H9 (cell line): ENCODE measurements around the gene GRB10. TPM values are rescaled to one million over a fixed set of nuclear protein-coding genes. Genes with fewer than 3 reads are reported as not detected.

ENCODE experiments used
- DNase-seq: peaks from one replicate; pipeline ENCODE4 v3.0.0-alpha.2; 2017
- H2AFZ ChIP-seq: one replicate; pipeline ENCODE4 v1.6.1; 2013; ENCODE audit warnings: mild to moderate bottlenecking, low read length, control low read depth, moderate library complexity
- H2AK5ac ChIP-seq: 2 replicates; pipeline ENCODE4 v1.6.1; 2013; ENCODE audit warnings: low read length, control low read depth, mixed read lengths; ENCODE audit not compliant: insufficient read length
- H2BK120ac ChIP-seq: one replicate; pipeline ENCODE4 v1.6.1; 2013; ENCODE audit warnings: low read depth, mild to moderate bottlenecking, low read length, control low read depth, inconsistent platforms; ENCODE audit not compliant: poor library complexity, severe bottlenecking
- H2BK12ac ChIP-seq: 2 replicates; pipeline ENCODE4 v1.6.1; 2013; ENCODE audit warnings: low read length, control low read depth, mixed read lengths, low read depth; ENCODE audit not compliant: insufficient read length
- H2BK15ac ChIP-seq: 2 replicates; pipeline ENCODE4 v1.6.1; 2013; ENCODE audit warnings: low read depth, low read length, control low read depth
- H2BK20ac ChIP-seq: one replicate; pipeline ENCODE4 v1.6.1; 2013; ENCODE audit warnings: low read depth, mild to moderate bottlenecking, low read length, control low read depth, inconsistent platforms; ENCODE audit not compliant: poor library complexity, severe bottlenecking
- H2BK5ac ChIP-seq: 2 replicates; pipeline ENCODE4 v1.6.1; 2013; ENCODE audit warnings: low read length, control low read depth, mixed read lengths; ENCODE audit not compliant: insufficient read length
- H3K14ac ChIP-seq: 2 replicates; pipeline ENCODE4 v1.6.1; 2013; ENCODE audit warnings: low read length, control low read depth; ENCODE audit not compliant: insufficient read depth
- H3K18ac ChIP-seq: 2 replicates; pipeline ENCODE4 v1.6.1; 2013; ENCODE audit warnings: low read depth, mild to moderate bottlenecking, mixed read lengths, low read length, control low read depth; ENCODE audit not compliant: insufficient read length
- H3K23ac ChIP-seq: 2 replicates; pipeline ENCODE4 v1.6.1; 2013; ENCODE audit warnings: low read length, control low read depth, mixed read lengths, low read depth; ENCODE audit not compliant: insufficient read length
- H3K23me2 ChIP-seq: 2 replicates; pipeline ENCODE4 v1.6.1; 2013; ENCODE audit warnings: low read depth, mild to moderate bottlenecking, mixed read lengths, low read length, control low read depth; ENCODE audit not compliant: insufficient read length, poor library complexity, severe bottlenecking
- H3K27ac ChIP-seq: 2 replicates; pipeline ENCODE4 v1.5.1; 2013; ENCODE audit warnings: low read length, control low read depth, mixed read lengths, low read depth; ENCODE audit not compliant: insufficient read length
- H3K27me3 ChIP-seq: 2 replicates; pipeline ENCODE4 v1.6.1; 2013; ENCODE audit warnings: low read length, control low read depth, inconsistent platforms; ENCODE audit not compliant: insufficient read depth
- H3K4ac ChIP-seq: 2 replicates; pipeline ENCODE4 v1.6.1; 2013; ENCODE audit warnings: low read depth, mild to moderate bottlenecking, control low read depth, inconsistent platforms, low read length, moderate library complexity
- H3K4me1 ChIP-seq: 2 replicates; pipeline ENCODE4 v1.6.1; 2013; ENCODE audit warnings: low read length, control low read depth, inconsistent platforms; ENCODE audit not compliant: insufficient read depth
- H3K4me2 ChIP-seq: 2 replicates; pipeline ENCODE4 v1.6.1; 2013; ENCODE audit warnings: low read length, control low read depth, mixed read lengths; ENCODE audit not compliant: insufficient read length, insufficient read depth
- H3K56ac ChIP-seq: 2 replicates; pipeline ENCODE4 v1.6.1; 2013; ENCODE audit warnings: low read depth, mild to moderate bottlenecking, mixed read lengths, low read length, control low read depth; ENCODE audit not compliant: insufficient read length
- H3K79me1 ChIP-seq: 2 replicates; pipeline ENCODE4 v1.6.1; 2013; ENCODE audit warnings: low read depth, mild to moderate bottlenecking, moderate library complexity, low read length, control low read depth, inconsistent platforms; ENCODE audit not compliant: insufficient read depth, poor library complexity, severe bottlenecking
- H3K79me2 ChIP-seq: 2 replicates; pipeline ENCODE4 v1.6.1; 2013; ENCODE audit warnings: low read length, control low read depth, inconsistent platforms; ENCODE audit not compliant: insufficient read depth
- H3K9ac ChIP-seq: 2 replicates; pipeline ENCODE4 v1.6.1; 2013; ENCODE audit warnings: low read length, control low read depth, mixed read lengths; ENCODE audit not compliant: insufficient read length; ENCODE audit errors: extremely low read depth
- H3K9me3 ChIP-seq: one replicate; pipeline ENCODE4 v1.6.1; 2013; ENCODE audit warnings: low read depth, low read length, inconsistent platforms; ENCODE audit not compliant: control insufficient read depth
- H3T11ph ChIP-seq: one replicate; pipeline ENCODE4 v1.6.1; 2013; ENCODE audit warnings: mild to moderate bottlenecking, low read length, control low read depth, inconsistent platforms
- H4K20me1 ChIP-seq: one replicate; pipeline ENCODE4 v1.6.1; 2013; ENCODE audit not compliant: control insufficient read depth, insufficient read length, insufficient read depth
- H4K5ac ChIP-seq: 2 replicates; pipeline ENCODE4 v1.6.1; 2013; ENCODE audit warnings: low read depth, mild to moderate bottlenecking, mixed read lengths, low read length, control low read depth; ENCODE audit not compliant: insufficient read length
- H4K8ac ChIP-seq: replicated peaks from 2 replicates; pipeline ENCODE4 v1.6.1; 2013; ENCODE audit warnings: low read length, control low read depth, mixed read lengths, low read depth; ENCODE audit not compliant: insufficient read length
- H4K91ac ChIP-seq: 2 replicates; pipeline ENCODE4 v1.6.1; 2013; ENCODE audit warnings: low read depth, mild to moderate bottlenecking, moderate library complexity, mixed read lengths, low read length, control low read depth; ENCODE audit not compliant: insufficient read length
- H3K27ac Mint-ChIP-seq, 3 experiments: 2 replicates in 2 of 3; 3 replicates in 1 of 3; pipeline ENCODE4 v1.8.0; 2020 to 2021; ENCODE audit warnings: mixed read lengths in 3 of 3, mild to moderate bottlenecking in 1 of 3, moderate library complexity in 1 of 3
- H3K27me3 Mint-ChIP-seq: 2 replicates; pipeline ENCODE4 v1.8.0; 2021; ENCODE audit warnings: low read depth, mild to moderate bottlenecking, moderate library complexity, mixed read lengths
- H3K36me3 Mint-ChIP-seq, 3 experiments: 2 replicates in 2 of 3; 3 replicates in 1 of 3; pipeline ENCODE4 v1.8.0; 2020 to 2021; ENCODE audit warnings: low read depth in 3 of 3, mixed read lengths in 3 of 3; ENCODE audit not compliant: insufficient read depth in 1 of 3
- H3K4me1 Mint-ChIP-seq, 2 experiments: 2 replicates each; pipeline ENCODE4 v1.8.0; 2020; ENCODE audit warnings: mixed read lengths in 2 of 2
- H3K4me3 Mint-ChIP-seq, 2 experiments: 2 replicates in 1 of 2; 3 replicates in 1 of 2; pipeline ENCODE4 v1.8.0; 2020 to 2021; ENCODE audit warnings: mild to moderate bottlenecking in 2 of 2, mixed read lengths in 2 of 2, moderate library complexity in 1 of 2
- H3K9me3 Mint-ChIP-seq, 2 experiments: 2 replicates in 1 of 2; 3 replicates in 1 of 2; pipeline ENCODE4 v1.8.0; 2020; ENCODE audit warnings: mild to moderate bottlenecking in 2 of 2, mixed read lengths in 2 of 2, moderate library complexity in 1 of 2
- WGBS: extraction: QIAGEN DNeasy Blood & Tissue Kit; methylation state at CpG from one replicate; pipeline ENCODE4 v1.1.7; 2013; ENCODE audit warnings: missing lambda C conversion rate, low lambda C conversion rate, mixed read lengths; ENCODE audit not compliant: insufficient read length; ENCODE audit errors: extremely low coverage; 5-methylcytosine and 5-hydroxymethylcytosine counted together
- total RNA-seq: library from RNA; stranded (reverse); gene quantifications from 2 replicates; pipeline ENCODE4 v1.2.1, GENCODE V29; 2021
- TF ChIP-seq, protein P1 (sequence below): fragments of 200-600 bp; sonication (generic); conservative IDR thresholded peaks from 3 replicates; pipeline ENCODE4 v1.8.0; 2021; ENCODE audit warnings: antibody characterized with exemption, mild to moderate bottlenecking

GRB10 gene
- total RNA-seq, 1 experiment from 2014 or later: 108 TPM

DNA sequence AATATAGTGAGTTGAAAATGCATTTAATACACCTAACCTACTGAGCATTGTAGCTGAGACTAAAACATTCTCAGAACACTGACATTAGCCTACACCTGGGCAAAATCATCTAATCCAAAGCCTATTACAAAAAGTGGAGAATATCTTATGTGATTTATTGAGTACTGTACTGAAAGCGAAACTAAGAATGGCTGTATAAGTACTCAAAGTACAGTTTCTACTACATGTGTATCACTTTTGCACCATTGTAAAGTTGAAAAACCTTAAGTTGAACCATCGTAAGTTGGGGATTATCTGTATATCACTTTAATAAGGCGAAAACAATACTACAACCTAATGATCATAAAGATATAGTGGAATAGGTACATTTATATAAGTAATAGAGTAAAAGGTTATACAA lies 45.4 kb upstream of the GRB10 start:
- 0 out of 5 replicates have a peak, but pooled peaks cover 0 to 2% of the 10 kb centered on the region in 2 experiments for H3K9me3 Mint-ChIP-seq
- H3K9me3 ChIP-seq: no peaks in the 10 kb centered on the region
- H3K27me3 ChIP-seq: no peaks in the 10 kb centered on the region
- H4K8ac ChIP-seq: no peak overlapping the region
- H3K4me2 ChIP-seq: no peak overlapping the region
- no peak overlapping the region for H2AK5ac ChIP-seq
- H3K79me1 ChIP-seq: no peaks in the 10 kb centered on the region
- H3K27me3 Mint-ChIP-seq: peaks cover 4% of the 10 kb centered on the region
- no peak overlapping the region for H3K4ac ChIP-seq
- no peak overlapping the region for H3K4me3 Mint-ChIP-seq
- no peak overlapping the region for H3K27ac ChIP-seq
- no peaks in the 10 kb centered on the region for H4K20me1 ChIP-seq
- H3K27ac Mint-ChIP-seq: no peak overlapping the region
- no peak for DNase-seq
- no peak overlapping the region for H3K56ac ChIP-seq
- H4K5ac ChIP-seq: no peak overlapping the region
- H2BK120ac ChIP-seq: no peak overlapping the region
- H3K79me2 ChIP-seq: no peaks in the 10 kb centered on the region
- no peak overlapping the region for H3K9ac ChIP-seq
- TF ChIP-seq, protein P1, sequence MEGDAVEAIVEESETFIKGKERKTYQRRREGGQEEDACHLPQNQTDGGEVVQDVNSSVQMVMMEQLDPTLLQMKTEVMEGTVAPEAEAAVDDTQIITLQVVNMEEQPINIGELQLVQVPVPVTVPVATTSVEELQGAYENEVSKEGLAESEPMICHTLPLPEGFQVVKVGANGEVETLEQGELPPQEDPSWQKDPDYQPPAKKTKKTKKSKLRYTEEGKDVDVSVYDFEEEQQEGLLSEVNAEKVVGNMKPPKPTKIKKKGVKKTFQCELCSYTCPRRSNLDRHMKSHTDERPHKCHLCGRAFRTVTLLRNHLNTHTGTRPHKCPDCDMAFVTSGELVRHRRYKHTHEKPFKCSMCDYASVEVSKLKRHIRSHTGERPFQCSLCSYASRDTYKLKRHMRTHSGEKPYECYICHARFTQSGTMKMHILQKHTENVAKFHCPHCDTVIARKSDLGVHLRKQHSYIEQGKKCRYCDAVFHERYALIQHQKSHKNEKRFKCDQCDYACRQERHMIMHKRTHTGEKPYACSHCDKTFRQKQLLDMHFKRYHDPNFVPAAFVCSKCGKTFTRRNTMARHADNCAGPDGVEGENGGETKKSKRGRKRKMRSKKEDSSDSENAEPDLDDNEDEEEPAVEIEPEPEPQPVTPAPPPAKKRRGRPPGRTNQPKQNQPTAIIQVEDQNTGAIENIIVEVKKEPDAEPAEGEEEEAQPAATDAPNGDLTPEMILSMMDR: no peak
- H2BK12ac ChIP-seq: no peak overlapping the region
- no peak overlapping the region for H3K18ac ChIP-seq
- H2AFZ ChIP-seq: no peak overlapping the region
- H2BK15ac ChIP-seq: no peak overlapping the region
- no peak overlapping the region for H2BK5ac ChIP-seq
- H3K4me1 Mint-ChIP-seq: peaks cover 2 to 16% of the 10 kb centered on the region in 2 experiments; a peak in 2 of 4 replicates
- WGBS: no CpG with 5 or more reads among the region's 3 CpGs
- no peak overlapping the region for H3T11ph ChIP-seq
- H4K91ac ChIP-seq: no peak overlapping the region
- no peak overlapping the region for H3K23ac ChIP-seq
- no peaks in the 10 kb centered on the region for H3K4me1 ChIP-seq
- H3K23me2 ChIP-seq: no peaks in the 10 kb centered on the region
- no peak overlapping the region for H3K14ac ChIP-seq
- no peaks in the 10 kb centered on the region; a peak in 1 of 7 replicates for H3K36me3 Mint-ChIP-seq
- H2BK20ac ChIP-seq: no peak overlapping the region
